Sigmoid colon (tissue), 7 donors: ENCODE measurements around the gene CFAP410. TPM values are rescaled to one million over a fixed set of nuclear protein-coding genes. Genes with fewer than 3 reads are reported as not detected.

Experiments used
- DNase-seq: peaks from one replicate; pipeline ENCODE4 v3.0.0-alpha.2; 2019
- H3K27ac ChIP-seq, 4 donors: fragments of 200-600 bp; sonication (generic); one replicate each; pipeline ENCODE4 v1.5.1; 2016 to 2019; ENCODE audit warnings: mild to moderate bottlenecking in 1 of 4
- H3K27me3 ChIP-seq, 3 donors: fragments of 200-600 bp; sonication (generic); one replicate each; pipeline ENCODE4 v1.5.1; 2019; ENCODE audit warnings: mild to moderate bottlenecking in 1 of 3
- H3K36me3 ChIP-seq, 4 donors: fragments of 200-600 bp; sonication (generic); one replicate each; pipeline ENCODE4 v1.5.1; 2016 to 2019
- H3K4me1 ChIP-seq, 4 donors: fragments of 200-600 bp; sonication (generic); one replicate each; pipeline ENCODE4 v1.5.1; 2017 to 2019
- H3K4me3 ChIP-seq, 4 donors: fragments of 200-600 bp; sonication (generic); one replicate each; pipeline ENCODE4 v1.5.1; 2017 to 2019; ENCODE audit warnings: mild to moderate bottlenecking in 2 of 4, moderate library complexity in 1 of 4
- H3K9me3 ChIP-seq, 4 donors: fragments of 200-600 bp in 3 of 4; sonication (generic) in 3 of 4; one replicate each; pipeline versions ENCODE4 v1.5.1 to v1.6.1; 2013 to 2019
- EP300 ChIP-seq, 4 donors: sonication (generic); formaldehyde crosslinking; IDR thresholded peaks; one replicate each; pipeline ENCODE4 v1.6.1; 2017; ENCODE audit warnings: antibody characterized with exemption in 4 of 4
- POLR2A ChIP-seq, 2 donors: fragments of 450-650 bp; IDR thresholded peaks; one replicate each; pipeline ENCODE4 v1.6.1; 2016; ENCODE audit warnings: antibody characterized with exemption in 2 of 2, mild to moderate bottlenecking in 2 of 2, moderate library complexity in 2 of 2
- POLR2AphosphoS5 ChIP-seq, 4 donors: sonication (generic); formaldehyde crosslinking; IDR thresholded peaks; one replicate each; pipeline ENCODE4 v1.6.1; 2017; ENCODE audit warnings: antibody characterized with exemption in 4 of 4
- WGBS, 2 donors: extraction: QIAGEN DNeasy Blood & Tissue Kit; methylation state at CpG; one replicate each; pipeline ENCODE4 v1.1.7; 2013; 5-methylcytosine and 5-hydroxymethylcytosine counted together
- intact Hi-C: fragments of 100-400 bp; cut with DNase I; formaldehyde crosslinking; loops from one replicate; pipeline ENCODE4 v1.15.1; 2023
- polyA plus RNA-seq, 3 donors: library from polyadenylated mRNA; stranded (reverse); fragments of 200-250 nt; gene quantifications; one replicate each; pipeline ENCODE4 v1.2.3, GENCODE V29; 2013
- total RNA-seq, 4 donors: library from RNA; depleted of rRNA; stranded (reverse); fragments of >200 nt; gene quantifications; one replicate each; pipeline ENCODE4 v1.1.0, GENCODE V29; 2016
- TF ChIP-seq, protein P1 (sequence below), 4 experiments: fragments of 450-650 bp in 3 of 4; fragments of 200-600 bp in 1 of 4; IDR thresholded peaks; one replicate each; pipeline ENCODE4 v1.5.1; 2016 to 2019; ENCODE audit warnings: antibody characterized with exemption in 4 of 4, mild to moderate bottlenecking in 3 of 4, moderate library complexity in 2 of 4
- donor health status: healthy with polysubstance abuse.
- donor health status: Bipolar disorder and iron deficiency.
- donor health status: healthy.

CFAP410 gene
- total and polyA plus RNA-seq, 7 donors: 12.7 to 31.7 (median 28.2) TPM

DNA sequence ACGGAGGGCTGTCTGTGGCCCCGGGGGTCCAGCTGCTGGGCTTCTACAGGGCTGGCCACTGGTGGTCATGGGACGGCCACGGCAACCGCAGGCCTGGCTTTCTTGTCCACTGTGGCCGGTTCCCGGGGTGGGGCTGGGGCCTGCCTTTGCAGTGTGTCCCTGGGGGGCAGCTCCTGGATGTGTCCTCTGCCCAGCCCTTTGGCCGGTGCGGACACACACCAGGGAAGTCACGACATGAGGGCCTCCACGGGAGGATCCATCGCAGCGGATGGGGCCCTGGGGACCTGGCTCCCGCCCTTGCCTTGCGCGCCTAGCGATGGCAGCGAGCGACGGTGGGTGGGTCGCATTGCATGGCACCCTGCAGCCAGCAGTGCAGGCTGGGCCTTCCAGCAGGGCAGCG, 21.3 kb downstream of the CFAP410 start:
- Histone ChIP-seq H3K4me3 (no peak overlapping the region), H3K9me3 (no peaks in the 10 kb centered on the region), H3K27ac (no peak overlapping the region), H3K4me1 (no peaks in the 10 kb centered on the region), H3K27me3 (no peaks in the 10 kb centered on the region), H3K36me3 (peaks cover 12 to 90% (median 41%) of the 10 kb centered on the region in 4 donors)
- no peak for DNase-seq
- TF ChIP-seq POLR2AphosphoS5 (IDR thresholded peaks at IDR 0.05): no peak
- TF ChIP-seq EP300 (IDR thresholded peaks at IDR 0.05): no peak
- no peak for TF ChIP-seq POLR2A (IDR thresholded peaks at IDR 0.05)
- TF ChIP-seq, protein P1, sequence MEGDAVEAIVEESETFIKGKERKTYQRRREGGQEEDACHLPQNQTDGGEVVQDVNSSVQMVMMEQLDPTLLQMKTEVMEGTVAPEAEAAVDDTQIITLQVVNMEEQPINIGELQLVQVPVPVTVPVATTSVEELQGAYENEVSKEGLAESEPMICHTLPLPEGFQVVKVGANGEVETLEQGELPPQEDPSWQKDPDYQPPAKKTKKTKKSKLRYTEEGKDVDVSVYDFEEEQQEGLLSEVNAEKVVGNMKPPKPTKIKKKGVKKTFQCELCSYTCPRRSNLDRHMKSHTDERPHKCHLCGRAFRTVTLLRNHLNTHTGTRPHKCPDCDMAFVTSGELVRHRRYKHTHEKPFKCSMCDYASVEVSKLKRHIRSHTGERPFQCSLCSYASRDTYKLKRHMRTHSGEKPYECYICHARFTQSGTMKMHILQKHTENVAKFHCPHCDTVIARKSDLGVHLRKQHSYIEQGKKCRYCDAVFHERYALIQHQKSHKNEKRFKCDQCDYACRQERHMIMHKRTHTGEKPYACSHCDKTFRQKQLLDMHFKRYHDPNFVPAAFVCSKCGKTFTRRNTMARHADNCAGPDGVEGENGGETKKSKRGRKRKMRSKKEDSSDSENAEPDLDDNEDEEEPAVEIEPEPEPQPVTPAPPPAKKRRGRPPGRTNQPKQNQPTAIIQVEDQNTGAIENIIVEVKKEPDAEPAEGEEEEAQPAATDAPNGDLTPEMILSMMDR (IDR thresholded peaks at IDR 0.05): no peak
- intact Hi-C loops: no loop called here
- 95 to 96% methylated on average over 22 of the region's 22 CpGs for WGBS, 2 donors

GRCh38 chr21:44317241-44317782, 21.9 kb downstream of the CFAP410 start:
- peaks cover 12 to 90% (median 43%) of the 10 kb centered on the region in 4 donors for H3K36me3 ChIP-seq

GRCh38 chr21:44316277-44316900, 22.8 kb downstream of the CFAP410 start:
- Histone ChIP-seq H3K36me3 (peaks cover 14 to 90% (median 46%) of the 10 kb centered on the region in 4 donors), H3K4me3 (no peak overlapping the region), H3K4me1 (no peaks in the 10 kb centered on the region), H3K27me3 (no peaks in the 10 kb centered on the region), H3K27ac (no peak overlapping the region), H3K9me3 (no peaks in the 10 kb centered on the region)
- 91 to 92% methylated on average over 27 of the region's 27 CpGs for WGBS, 2 donors
- TF ChIP-seq POLR2A (IDR thresholded peaks at IDR 0.05): no peak
- intact Hi-C loops: no loop called here
- no peak for DNase-seq

More at GRCh38 chr21:44317241-44317782, 21.9 kb downstream of the CFAP410 start:
- no peaks in the 10 kb centered on the region for H3K27me3 ChIP-seq
- TF ChIP-seq EP300 (IDR thresholded peaks at IDR 0.05) (no peak), POLR2AphosphoS5 (IDR thresholded peaks at IDR 0.05) (no peak), POLR2A (IDR thresholded peaks at IDR 0.05) (no peak)
- TF ChIP-seq, protein P1 (IDR thresholded peaks at IDR 0.05): no peak
- intact Hi-C loops: no loop called here
- H3K4me3 ChIP-seq: no peak overlapping the region
- no peaks in the 10 kb centered on the region for H3K9me3 ChIP-seq
- H3K27ac ChIP-seq: no peak overlapping the region
- no peaks in the 10 kb centered on the region for H3K4me1 ChIP-seq
- DNase-seq: no peak
- WGBS, 2 donors: 94% methylated on average over 19 of the region's 19 CpGs

DNA sequence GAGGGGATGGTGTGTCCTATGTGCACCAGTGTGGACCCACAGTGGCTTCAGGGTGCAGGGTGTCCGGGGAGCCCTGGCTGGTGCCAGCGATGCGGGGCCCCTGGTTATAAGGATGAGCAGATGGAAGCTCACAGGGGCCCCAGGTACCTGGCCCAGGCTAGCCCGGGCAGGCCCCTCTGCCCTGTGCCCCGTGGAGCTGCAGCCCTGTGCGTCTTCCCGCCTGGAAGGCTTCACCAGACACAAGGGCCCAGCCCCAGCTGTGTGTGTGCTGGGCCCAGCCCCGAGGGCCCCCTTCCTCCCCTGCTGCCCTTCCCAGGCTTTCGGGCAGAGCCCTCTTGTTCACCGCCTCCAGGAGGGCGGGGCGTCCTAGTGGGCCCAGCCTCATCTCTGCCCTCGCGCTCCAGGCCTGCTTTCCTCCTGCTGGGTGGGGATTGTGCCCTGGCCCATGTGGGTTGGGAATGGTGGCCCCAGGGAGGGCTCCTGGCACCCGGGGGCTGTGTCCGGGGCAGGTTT, 23.4 kb downstream of the CFAP410 start:
- peaks cover 16 to 93% (median 51%) of the 10 kb centered on the region in 4 donors for H3K36me3 ChIP-seq
- TF ChIP-seq EP300 (IDR thresholded peaks at IDR 0.05) (no peak), POLR2A (IDR thresholded peaks at IDR 0.05) (no peak), POLR2AphosphoS5 (IDR thresholded peaks at IDR 0.05) (no peak)
- TF ChIP-seq, protein P1 (IDR thresholded peaks at IDR 0.05): no peak

GRCh38 chr21:44314561-44314960, 24.6 kb downstream of the CFAP410 start:
- no peaks in the 10 kb centered on the region for H3K27me3 ChIP-seq
- H3K27ac ChIP-seq: no peak overlapping the region
- H3K4me3 ChIP-seq: no peak overlapping the region
- H3K4me1 ChIP-seq: no peaks in the 10 kb centered on the region
- TF ChIP-seq POLR2A (IDR thresholded peaks at IDR 0.05): no peak
- intact Hi-C loops: no loop called here
- H3K9me3 ChIP-seq: no peaks in the 10 kb centered on the region
- peaks cover 16 to 95% (median 52%) of the 10 kb centered on the region in 4 donors for H3K36me3 ChIP-seq
- WGBS, 2 donors: 92 to 95% methylated on average over 11 of the region's 11 CpGs
- no peak for DNase-seq

More for the DNA sequence above, 23.4 kb downstream of the CFAP410 start:
- no peaks in the 10 kb centered on the region for H3K27me3 ChIP-seq
- H3K9me3 ChIP-seq: no peaks in the 10 kb centered on the region
- no peaks in the 10 kb centered on the region for H3K4me1 ChIP-seq
- intact Hi-C loops: no loop called here
- DNase-seq: no peak
- H3K27ac ChIP-seq: no peak overlapping the region
- 82 to 87% methylated on average over 16 of the region's 16 CpGs for whole genome bisulfite sequencing, 2 donors
- H3K4me3 ChIP-seq: no peak overlapping the region
